Measurements from ENCODE around the gene PDE5A. TPM values are rescaled to one million over a fixed set of nuclear protein-coding genes. Genes with fewer than 3 reads are reported as not detected.
A peak's percentile ranks its signal among the peaks of the same experiment; 100 is the strongest.

Gene PDE5A
- total and polyA plus RNA-seq, 4 experiments from 2014 or later = 1.00 to 7.0 (median 2.4) TPM

DNA sequence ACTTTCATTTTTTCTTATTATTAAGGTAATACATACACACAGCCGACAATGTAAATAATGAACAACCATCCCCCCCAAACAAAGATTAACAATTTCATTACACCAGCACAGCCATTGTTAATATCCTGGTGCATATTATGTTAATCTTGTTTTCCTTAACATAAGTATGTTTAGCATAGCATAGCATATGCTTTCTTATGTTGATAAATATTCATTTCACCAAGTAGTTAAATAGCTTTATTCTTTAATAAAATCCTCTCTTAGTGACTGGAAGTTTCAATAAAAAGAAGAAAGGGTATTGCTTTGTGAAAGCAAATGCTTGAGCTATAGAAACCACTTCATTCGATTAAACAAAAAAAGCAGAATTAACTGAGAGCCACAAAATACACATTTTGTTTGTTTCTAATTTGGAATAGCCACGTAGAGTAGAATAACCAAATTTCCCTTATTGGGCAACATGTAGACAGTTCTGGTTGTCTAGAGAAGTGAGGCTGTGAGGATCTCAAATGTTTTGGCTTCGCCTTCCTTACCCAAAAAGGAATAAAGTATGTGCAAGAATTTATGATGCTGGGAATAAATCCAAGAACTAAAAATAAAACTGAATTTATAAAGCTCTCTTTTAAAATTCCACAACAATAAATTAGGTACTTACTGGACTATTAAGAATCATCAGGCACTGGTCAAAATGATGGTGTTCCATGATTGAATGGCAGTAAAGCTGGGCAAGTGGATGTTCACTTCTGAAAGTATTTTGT, 118.0 kb downstream of the PDE5A start:
- CTCF ChIA-PET (ENCODE audit: partially characterized antibody) = no interaction called here

DNA sequence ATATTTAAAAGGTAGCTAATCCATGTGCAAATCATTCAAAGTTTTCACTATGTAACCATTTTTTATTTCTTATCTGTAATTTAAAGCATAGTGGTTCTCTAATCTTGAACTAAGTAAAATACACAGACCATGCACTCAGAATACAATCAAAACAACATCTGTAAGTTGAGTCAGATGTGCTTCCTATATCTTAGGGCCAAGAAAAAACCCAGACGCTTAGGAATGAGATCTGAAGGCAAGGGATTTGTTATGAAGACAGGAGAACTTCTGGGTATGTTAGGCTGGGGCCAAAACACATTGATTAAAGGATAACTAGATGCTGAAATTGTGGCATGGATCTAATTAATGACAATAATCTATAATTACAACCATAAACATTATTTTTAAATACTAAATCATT, 120.3 kb downstream of the PDE5A start:
- Mint-ChIP-seq H3K36me3 (peaks cover 24 to 29% of the 10 kb centered on the region in 2 donors), H3K9me3 (no peaks in the 10 kb centered on the region), H3K4me3 (no peak overlapping the region), H3K27ac (no peak overlapping the region), H3K27me3 (no peaks in the 10 kb centered on the region), H3K4me1 (no peaks in the 10 kb centered on the region)
- ChIA-PET CTCF (ENCODE audit: partially characterized antibody) (no interaction called here), POLR2A (ENCODE audit: partially characterized antibody) (no interaction called here)
- H3K27ac ChIP-seq (ENCODE audit: low read depth, low read length) = no peak overlapping the region
- peaks cover 3% of the 10 kb centered on the region for H3K36me3 ChIP-seq (ENCODE audit: insufficient read depth, low read length)
- no peak overlapping the region for H3K4me3 ChIP-seq (ENCODE audit: low read length in 2 of 2)
- intact Hi-C loops (cut with micrococcal nuclease) = no loop called here
- no peaks in the 10 kb centered on the region for H3K4me1 ChIP-seq (ENCODE audit: insufficient read depth, low read length)
- H3K27me3 ChIP-seq (ENCODE audit: insufficient read depth, low read length) = no peaks in the 10 kb centered on the region
- DNase-seq = no peak
- no peaks in the 10 kb centered on the region for H3K9me3 ChIP-seq (ENCODE audit: control insufficient read depth in 1 of 2, low read length in 2 of 2)

More for the DNA sequence above, 118.0 kb downstream of the PDE5A start:
- Histone ChIP-seq H3K4me3 (ENCODE audit: low read length in 2 of 2) (no peak overlapping the region), H3K4me1 (ENCODE audit: insufficient read depth, low read length) (no peaks in the 10 kb centered on the region), H3K36me3 (ENCODE audit: insufficient read depth, low read length) (peaks cover 9% of the 10 kb centered on the region), H3K27ac (ENCODE audit: low read depth, low read length) (no peak overlapping the region), H3K9me3 (ENCODE audit: control insufficient read depth in 1 of 2, low read length in 2 of 2) (no peaks in the 10 kb centered on the region), H3K27me3 (ENCODE audit: insufficient read depth, low read length) (no peaks in the 10 kb centered on the region)
- Mint-ChIP-seq H3K4me3 (no peak overlapping the region), H3K9me3 (no peaks in the 10 kb centered on the region), H3K27me3 (no peaks in the 10 kb centered on the region), H3K27ac (no peak overlapping the region), H3K4me1 (no peaks in the 10 kb centered on the region), H3K36me3 (peaks cover 26 to 29% of the 10 kb centered on the region in 2 donors)
- POLR2A ChIA-PET (ENCODE audit: partially characterized antibody) = no interaction called here
- DNase-seq = no peak
- intact Hi-C loops (cut with micrococcal nuclease) = no loop called here

DNA sequence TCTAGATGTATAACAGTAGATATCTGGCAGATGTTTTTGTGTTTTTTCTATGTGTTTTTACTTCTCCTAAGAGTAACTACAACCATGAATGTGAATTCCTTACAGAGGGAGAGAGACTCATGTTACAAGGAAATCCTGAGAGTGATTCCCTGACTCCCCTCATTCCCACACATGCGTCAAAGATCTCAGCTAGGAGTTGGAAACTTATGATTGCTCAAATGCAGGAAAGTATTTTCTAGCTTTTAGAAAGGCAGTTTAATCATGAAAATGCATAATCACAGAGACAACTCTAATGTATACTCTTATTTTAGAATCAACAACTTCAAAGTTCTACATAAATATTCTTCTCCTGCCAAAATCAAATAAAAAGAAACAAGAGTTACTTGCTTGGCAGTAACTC, 121.8 kb downstream of the PDE5A start:
- Histone ChIP-seq H3K36me3 (ENCODE audit: insufficient read depth, low read length) (no peaks in the 10 kb centered on the region), H3K27me3 (ENCODE audit: insufficient read depth, low read length) (no peaks in the 10 kb centered on the region), H3K27ac (ENCODE audit: low read depth, low read length) (no peak overlapping the region), H3K4me1 (ENCODE audit: insufficient read depth, low read length) (no peaks in the 10 kb centered on the region), H3K9me3 (ENCODE audit: control insufficient read depth in 1 of 2, low read length in 2 of 2) (no peaks in the 10 kb centered on the region), H3K4me3 (ENCODE audit: low read length in 2 of 2) (no peak overlapping the region)
- H3K4me1 Mint-ChIP-seq = no peaks in the 10 kb centered on the region
- POLR2A ChIA-PET (ENCODE audit: partially characterized antibody) = no interaction called here
- H3K27me3 Mint-ChIP-seq = no peaks in the 10 kb centered on the region
- H3K27ac Mint-ChIP-seq = no peak overlapping the region
- H3K4me3 Mint-ChIP-seq = no peak overlapping the region
- CTCF ChIA-PET (ENCODE audit: partially characterized antibody) = no interaction called here
- H3K36me3 Mint-ChIP-seq = peaks cover 16 to 21% of the 10 kb centered on the region in 2 donors
- H3K9me3 Mint-ChIP-seq = no peaks in the 10 kb centered on the region
- intact Hi-C loops (cut with micrococcal nuclease) = no loop called here
- no peak for DNase-seq

DNA sequence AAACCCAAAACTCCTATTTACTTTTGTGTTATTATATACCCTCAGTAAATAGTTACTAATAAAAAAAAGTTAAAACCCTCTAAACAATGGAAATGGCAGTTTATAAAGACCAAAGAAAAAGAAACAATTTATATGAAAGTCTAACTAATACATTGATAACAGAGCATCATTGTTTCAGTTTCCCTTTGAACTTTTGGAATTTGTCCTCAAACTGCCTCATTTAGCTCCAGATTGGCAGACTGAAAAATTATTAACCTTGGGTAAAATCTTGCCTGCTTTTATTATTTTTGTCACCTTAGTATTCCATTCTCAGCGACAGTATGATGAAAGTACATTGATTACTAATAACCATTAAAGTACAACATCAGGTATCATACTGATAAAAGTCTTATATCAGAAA, 124.0 kb downstream of the PDE5A start:
- Mint-ChIP-seq H3K4me1 (no peaks in the 10 kb centered on the region), H3K9me3 (no peaks in the 10 kb centered on the region), H3K4me3 (no peak overlapping the region), H3K27me3 (no peaks in the 10 kb centered on the region), H3K36me3 (peaks cover 27 to 28% of the 10 kb centered on the region in 2 donors), H3K27ac (no peak overlapping the region)
- ChIA-PET POLR2A (ENCODE audit: partially characterized antibody) (no interaction called here), CTCF (ENCODE audit: partially characterized antibody) (no interaction called here)
- intact Hi-C loops (cut with micrococcal nuclease) = no loop called here
- H3K9me3 ChIP-seq (ENCODE audit: control insufficient read depth in 1 of 2, low read length in 2 of 2) = no peaks in the 10 kb centered on the region
- no peak for DNase-seq
- no peaks in the 10 kb centered on the region for H3K27me3 ChIP-seq (ENCODE audit: insufficient read depth, low read length)
- peaks cover 8% of the 10 kb centered on the region for H3K36me3 ChIP-seq (ENCODE audit: insufficient read depth, low read length)
- no peak overlapping the region for H3K4me3 ChIP-seq (ENCODE audit: low read length in 2 of 2)
- H3K4me1 ChIP-seq (ENCODE audit: insufficient read depth, low read length) = no peaks in the 10 kb centered on the region
- H3K27ac ChIP-seq (ENCODE audit: low read depth, low read length) = no peak overlapping the region

DNA sequence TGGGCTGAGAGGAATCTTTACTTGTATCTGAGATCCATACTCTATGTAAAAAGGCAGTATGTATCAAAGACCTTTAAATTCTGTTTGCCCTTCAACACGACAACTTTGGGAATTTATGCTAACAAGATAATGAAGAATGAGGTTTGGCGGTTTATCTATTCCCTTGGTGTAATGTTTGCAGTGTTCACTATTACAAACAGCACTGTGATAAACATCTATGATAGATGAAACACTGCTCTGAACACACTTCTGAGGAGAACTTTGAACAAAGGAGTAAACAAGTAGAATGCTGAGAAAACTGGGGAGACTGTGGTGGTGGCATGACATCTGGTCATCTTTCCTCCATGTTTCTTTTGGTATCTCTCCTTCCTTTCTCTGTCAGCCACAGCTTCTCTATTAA, 126.9 kb downstream of the PDE5A start:
- Mint-ChIP-seq H3K9me3 (no peaks in the 10 kb centered on the region), H3K27me3 (no peaks in the 10 kb centered on the region), H3K36me3 (peaks cover 37 to 46% of the 10 kb centered on the region in 2 donors), H3K4me1 (no peaks in the 10 kb centered on the region), H3K4me3 (no peak overlapping the region), H3K27ac (no peak overlapping the region)
- intact Hi-C loops (cut with micrococcal nuclease) = no loop called here
- no peak for DNase-seq
- Histone ChIP-seq H3K27ac (ENCODE audit: low read depth, low read length) (no peak overlapping the region), H3K27me3 (ENCODE audit: insufficient read depth, low read length) (no peaks in the 10 kb centered on the region), H3K4me1 (ENCODE audit: insufficient read depth, low read length) (no peaks in the 10 kb centered on the region), H3K36me3 (ENCODE audit: insufficient read depth, low read length) (peaks cover 17% of the 10 kb centered on the region), H3K9me3 (ENCODE audit: control insufficient read depth in 1 of 2, low read length in 2 of 2) (no peaks in the 10 kb centered on the region), H3K4me3 (ENCODE audit: low read length in 2 of 2) (no peak overlapping the region)
- POLR2A ChIA-PET (ENCODE audit: partially characterized antibody) = no interaction called here
- CTCF ChIA-PET (ENCODE audit: partially characterized antibody) = no interaction called here

DNA sequence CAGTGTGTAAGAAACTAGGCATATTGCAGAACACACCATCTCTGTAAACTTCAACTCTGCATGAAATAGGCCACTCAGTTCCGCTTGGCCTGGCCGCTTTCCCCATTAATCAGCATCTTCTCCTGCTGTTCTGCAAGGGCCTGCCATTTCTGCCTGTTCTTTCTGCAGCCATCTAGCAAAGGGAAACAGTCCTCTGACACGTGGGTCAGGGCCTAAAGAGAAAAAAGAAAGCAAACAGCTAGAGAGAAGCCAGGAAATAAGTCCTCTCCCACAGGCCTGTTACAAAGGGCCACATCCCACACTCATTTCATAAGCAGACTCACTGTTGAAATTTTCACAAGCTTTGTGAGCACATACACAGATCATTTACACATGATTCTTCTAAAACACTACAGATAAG, 130.1 kb downstream of the PDE5A start:
- no peak overlapping the region for H3K27ac ChIP-seq (ENCODE audit: low read depth, low read length)
- no peaks in the 10 kb centered on the region for H3K27me3 ChIP-seq (ENCODE audit: insufficient read depth, low read length)
- H3K36me3 Mint-ChIP-seq = peaks cover 28 to 62% of the 10 kb centered on the region in 2 donors
- no peak overlapping the region for H3K4me3 Mint-ChIP-seq
- no peaks in the 10 kb centered on the region for H3K9me3 ChIP-seq (ENCODE audit: control insufficient read depth in 1 of 2, low read length in 2 of 2)
- POLR2A ChIA-PET (ENCODE audit: partially characterized antibody) = no interaction called here
- no peak for DNase-seq
- peaks cover 33% of the 10 kb centered on the region for H3K36me3 ChIP-seq (ENCODE audit: insufficient read depth, low read length)
- no peaks in the 10 kb centered on the region for H3K4me1 Mint-ChIP-seq
- no peaks in the 10 kb centered on the region for H3K9me3 Mint-ChIP-seq
- intact Hi-C loops (cut with micrococcal nuclease) = no loop called here
- no peaks in the 10 kb centered on the region for H3K27me3 Mint-ChIP-seq
- H3K4me3 ChIP-seq (ENCODE audit: low read length in 2 of 2) = no peak overlapping the region
- no peaks in the 10 kb centered on the region for H3K4me1 ChIP-seq (ENCODE audit: insufficient read depth, low read length)
- H3K27ac Mint-ChIP-seq = peak overlapping the region in 3 of 7 donors; percentile 4 to 55 (median 25)
- CTCF ChIA-PET (ENCODE audit: partially characterized antibody) = no interaction called here

DNA sequence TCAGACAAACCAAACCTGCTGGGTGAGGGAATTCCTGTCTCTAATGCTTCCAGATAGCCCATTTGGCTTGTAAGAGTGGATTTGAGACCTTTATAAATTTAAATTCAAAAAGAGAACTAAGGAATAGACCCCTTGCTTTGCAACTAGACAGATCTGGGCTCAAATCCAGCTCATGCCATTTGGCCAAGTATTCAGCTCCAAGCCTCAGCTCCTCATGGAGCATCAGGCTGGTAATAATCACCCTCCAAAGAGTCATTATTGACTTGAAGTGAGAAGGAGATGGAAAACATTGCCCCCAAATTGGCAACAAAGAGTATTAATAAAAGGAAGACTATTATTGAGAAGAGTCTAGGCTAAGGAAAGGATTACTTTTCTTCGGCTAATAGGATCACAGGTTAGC, 134.7 kb downstream of the PDE5A start:
- H3K27me3 ChIP-seq (ENCODE audit: insufficient read depth, low read length) = no peaks in the 10 kb centered on the region
- Mint-ChIP-seq H3K4me3 (no peak overlapping the region), H3K27me3 (no peaks in the 10 kb centered on the region), H3K9me3 (no peaks in the 10 kb centered on the region), H3K36me3 (peaks cover 8 to 46% of the 10 kb centered on the region in 2 donors), H3K4me1 (no peaks in the 10 kb centered on the region), H3K27ac (peak overlapping the region in 1 of 7 donors; percentile 85)
- peaks cover 26% of the 10 kb centered on the region for H3K36me3 ChIP-seq (ENCODE audit: insufficient read depth, low read length)
- H3K4me1 ChIP-seq (ENCODE audit: insufficient read depth, low read length) = no peaks in the 10 kb centered on the region
- H3K9me3 ChIP-seq (ENCODE audit: control insufficient read depth in 1 of 2, low read length in 2 of 2) = no peaks in the 10 kb centered on the region
- DNase-seq = no peak
- POLR2A ChIA-PET (ENCODE audit: partially characterized antibody) = interaction anchor here (0.5 kb wide), 1 partner anchor 724 kb away, joined by 3 read pairs; no protein-coding TSS in a partner anchor
- intact Hi-C loops (cut with micrococcal nuclease) = loop anchor here (1.0 to 5.0 kb wide), 2 partner anchors 180 to 452 kb away; no protein-coding TSS in a partner anchor
- CTCF ChIA-PET (ENCODE audit: partially characterized antibody) = interaction anchor here (1.0 to 1.8 kb wide), 3 partner anchors 39 to 452 kb away, joined by 3 to 9 read pairs (median 3); no protein-coding TSS in a partner anchor
- no peak overlapping the region for H3K27ac ChIP-seq (ENCODE audit: low read depth, low read length)
- no peak overlapping the region for H3K4me3 ChIP-seq (ENCODE audit: low read length in 2 of 2)

Data from CD4-positive, alpha-beta memory T cell (primary cell).